ENCODE data around the gene GPSM3.

GPSM3 gene

DNA sequence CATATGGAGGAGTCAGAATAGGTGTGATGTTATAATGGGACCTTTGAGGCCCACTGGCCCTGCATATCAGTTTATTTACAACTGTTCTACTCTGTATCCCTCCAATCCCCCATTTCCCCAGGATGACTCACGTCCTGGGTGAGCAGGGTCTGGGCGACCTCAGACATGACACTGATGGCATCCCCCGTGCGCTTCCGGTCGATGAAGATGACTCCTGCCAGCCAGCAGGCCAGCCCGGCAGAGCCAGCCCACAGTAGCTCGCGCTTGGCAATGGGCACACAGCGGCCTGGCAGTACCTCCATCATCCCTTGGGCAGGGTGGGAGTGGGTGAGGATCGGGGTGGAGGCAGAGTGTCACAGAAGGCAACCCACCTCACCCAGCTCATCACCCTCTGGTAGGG, 22.1 kb downstream of the GPSM3 start:
- no peak for DNase-seq

- DNase-seq: no peak
These were observed 23.4 kb downstream of the GPSM3 start for GRCh38 chr6:32168807-32169591.

GRCh38 chr6:32168350-32168749, 24.1 kb downstream of the GPSM3 start:
- DNase-seq: no peak

DNA sequence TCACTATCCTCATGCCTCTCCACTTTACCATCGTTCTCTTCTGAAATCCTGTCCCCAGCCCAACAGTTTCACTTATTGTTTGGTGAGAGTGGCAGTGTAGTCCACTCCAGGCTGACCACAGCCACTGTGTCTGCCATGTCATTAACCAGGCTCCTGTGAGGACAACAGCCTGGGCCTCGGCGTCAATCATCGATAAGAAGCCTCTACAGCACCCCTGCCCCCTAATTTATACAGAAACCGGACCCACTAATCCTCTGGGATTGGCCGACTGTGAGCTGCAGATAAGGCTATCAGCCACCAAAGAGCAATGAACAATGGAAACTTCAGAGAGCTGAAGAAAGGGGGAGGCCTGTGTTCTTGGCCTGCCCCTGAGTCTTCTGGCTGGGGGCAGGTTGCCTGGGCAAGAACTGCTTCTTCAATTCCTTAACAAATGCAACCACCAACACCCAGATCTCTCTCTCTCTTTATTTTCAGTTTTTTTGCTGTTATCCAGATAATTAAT, 24.6 kb downstream of the GPSM3 start:
- DNase-seq: no peak

- DNase-seq: no peak
These were observed 25.2 kb downstream of the GPSM3 start for GRCh38 chr6:32167154-32167760.

- DNase-seq: no peak
These were observed 25.9 kb downstream of the GPSM3 start for GRCh38 chr6:32166411-32167061.

GRCh38 chr6:32164295-32164694, 28.1 kb downstream of the GPSM3 start, which contains the start of gene EGFL8:
EGFL8 (plus strand) TSS chr6:32164595; CDS start chr6:32166166, 1,571 bp downstream.
- DNase-seq: no peak

GRCh38 chr6:32163559-32164258, 28.7 kb downstream of the GPSM3 start:
- DNase-seq: no peak

DNA sequence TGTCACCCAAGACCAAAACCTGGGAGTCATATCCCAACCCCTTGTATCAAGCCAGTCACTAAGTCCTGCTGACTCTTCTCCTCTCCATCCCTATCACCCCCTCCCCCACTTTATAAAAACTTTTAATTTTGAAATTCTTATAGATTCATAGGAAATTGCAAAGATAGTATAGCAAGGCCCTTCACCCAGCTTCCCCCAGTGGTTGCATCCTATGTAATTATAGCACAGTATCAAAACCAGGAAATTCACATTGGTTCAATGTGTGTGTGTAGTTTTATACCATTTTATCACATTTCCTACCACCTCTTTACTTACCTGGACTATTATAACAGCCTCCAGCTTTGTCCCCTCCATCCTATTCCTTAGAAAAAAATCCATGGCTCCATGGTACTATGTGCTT, 34.4 kb downstream of the GPSM3 start:
- DNase-seq: no peak

DNA sequence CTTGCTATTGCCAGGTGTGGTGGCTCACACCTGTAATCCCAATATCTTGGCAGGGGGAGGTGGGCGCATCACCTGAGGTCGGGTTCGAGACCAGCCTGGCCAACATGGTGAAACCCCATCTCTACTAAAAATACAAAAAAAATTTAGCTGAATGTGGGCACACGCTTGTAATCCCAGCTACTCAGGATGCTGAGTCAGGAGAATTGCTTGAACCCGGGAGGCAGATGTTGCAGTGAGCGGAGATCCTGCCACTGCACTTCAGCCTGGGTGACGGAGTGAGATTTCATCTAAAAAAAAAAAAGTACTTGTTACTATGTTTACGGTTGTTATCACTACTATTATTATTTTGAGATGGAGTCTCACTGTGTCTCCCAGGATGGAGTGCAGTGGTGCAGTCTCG, 35.6 kb downstream of the GPSM3 start:
- DNase-seq: no peak

GRCh38 chr6:32154514-32155161, 37.8 kb downstream of the GPSM3 start:
- peak; percentile 49 for DNase-seq

GRCh38 chr6:32153564-32154513, 38.6 kb downstream of the GPSM3 start, which contains the start of gene PPT2:
PPT2 (plus strand) TSS chr6:32154141; CDS start chr6:32154595, 454 bp downstream.
- DNase-seq: peak; percentile 90

DNA sequence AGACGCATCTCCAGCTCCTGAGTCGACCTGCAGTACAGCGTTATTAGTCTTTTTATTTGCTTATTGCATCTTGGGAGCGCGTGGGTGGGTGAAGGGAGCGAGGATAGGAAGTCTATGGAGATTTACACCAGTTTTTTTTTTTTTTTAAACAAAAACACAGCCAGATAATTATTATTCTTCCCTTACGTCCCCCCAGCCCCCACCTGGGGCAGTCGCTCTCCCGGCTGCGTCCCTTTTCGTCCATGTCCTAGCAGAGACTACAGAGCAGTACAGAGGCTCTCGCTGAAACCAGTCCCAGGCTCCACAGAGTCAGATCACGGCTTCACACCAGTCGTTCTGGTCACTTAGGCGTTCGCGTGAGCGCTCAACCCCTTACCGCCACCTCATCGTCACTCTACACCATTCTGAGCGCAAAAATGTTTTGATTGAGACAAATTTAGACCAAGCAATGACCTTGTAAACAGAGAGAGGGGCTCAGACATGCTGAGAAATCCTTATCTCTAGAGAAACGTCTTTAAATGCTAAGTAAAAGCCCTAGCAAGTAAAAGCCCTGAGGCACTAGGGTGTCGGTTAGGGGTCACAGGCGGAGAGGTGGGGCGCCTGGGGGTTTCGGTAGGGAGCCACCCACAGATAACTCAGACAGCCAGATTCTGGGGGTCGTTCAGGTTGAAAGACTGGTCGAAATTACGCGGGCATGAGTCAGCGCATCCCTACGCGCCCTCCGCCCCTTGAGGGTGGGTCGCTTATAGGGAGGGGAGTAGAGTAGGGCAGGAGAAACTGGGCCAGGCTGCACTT, 39.5 kb downstream of the GPSM3 start:
- DNase-seq: no peak

DNA sequence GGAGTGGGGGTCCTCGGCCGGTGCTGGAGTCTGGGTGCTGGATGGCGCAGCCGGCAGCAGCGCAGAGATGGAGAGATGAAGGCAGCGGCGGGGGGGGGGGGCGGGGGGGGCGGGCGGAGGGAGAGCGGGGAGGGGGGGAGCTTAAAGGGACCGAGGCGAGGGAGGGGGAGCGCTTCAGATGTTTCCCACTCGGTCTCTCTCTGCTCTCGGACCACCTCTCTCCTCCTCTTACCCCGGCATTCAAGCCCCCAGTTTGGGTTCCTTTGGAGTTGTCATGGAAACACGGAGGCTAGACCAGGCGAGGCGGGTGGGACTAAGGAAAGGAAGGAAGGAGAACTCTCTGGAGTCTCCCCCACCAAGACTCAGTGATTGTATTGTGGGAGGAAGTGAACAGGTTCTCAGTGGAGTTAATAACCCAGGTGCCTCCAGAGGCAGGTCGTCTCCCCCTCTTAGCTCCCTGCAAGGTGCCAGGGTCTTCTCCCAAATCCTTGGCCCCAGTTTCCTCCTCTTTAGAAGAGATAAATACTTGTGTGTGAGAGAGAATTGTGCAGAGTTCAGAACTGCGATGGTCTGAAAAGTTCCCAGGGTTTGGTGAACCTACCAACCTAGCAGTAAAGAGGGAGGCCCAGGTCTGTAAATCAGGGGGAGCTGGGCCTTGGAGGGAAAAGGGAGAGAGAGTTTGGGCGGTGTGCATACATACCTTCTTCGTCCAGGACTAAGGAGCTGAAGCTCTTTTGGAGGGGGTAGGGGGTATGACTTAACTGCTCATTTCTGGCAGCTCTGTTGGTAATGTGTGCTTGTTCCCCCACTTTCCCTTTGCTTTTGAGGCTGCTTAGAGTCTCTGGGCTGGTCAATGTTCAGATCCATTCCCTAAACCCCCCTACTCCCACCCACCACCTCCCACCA, 40.3 kb downstream of the GPSM3 start, which contains the start of gene PRRT1:
Gene PRRT1, minus strand, starts transcription at position 77 of the 906 bp plus-strand sequence. CDS start 112 bp downstream, outside the sequence.
- DNase-seq: no peak

DNA sequence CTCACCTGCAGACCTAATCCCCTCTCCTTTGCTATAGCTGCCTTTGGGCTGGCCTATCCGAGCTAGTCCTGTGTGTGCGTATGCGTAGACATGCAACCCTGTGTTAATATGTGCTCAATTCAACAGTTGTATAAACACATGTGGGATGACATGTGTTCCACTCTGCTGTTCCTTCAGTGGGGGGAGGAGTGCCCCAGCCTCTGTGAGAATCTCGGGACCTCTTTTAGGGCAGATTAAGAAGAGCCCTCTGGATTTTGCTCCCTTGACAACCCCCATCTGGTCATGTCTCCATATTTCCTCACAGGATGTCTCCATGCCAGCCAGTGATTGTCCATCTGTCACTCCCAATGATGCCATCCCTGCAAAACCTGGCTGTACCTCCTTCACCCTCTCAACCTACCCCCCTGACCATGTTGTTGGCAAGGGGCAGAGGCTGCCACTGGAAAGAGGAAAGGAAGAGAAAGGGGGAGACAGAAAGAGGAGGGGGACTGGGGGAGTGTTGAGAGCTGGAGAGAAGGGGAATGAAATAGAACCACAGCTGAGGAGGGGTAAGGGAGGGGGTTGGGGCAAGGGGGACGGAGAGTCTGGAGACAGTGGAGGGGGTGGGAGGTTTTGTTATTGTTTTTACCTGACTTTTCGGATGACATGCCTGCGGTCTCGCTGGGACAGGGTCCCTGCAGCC, 41.1 kb downstream of the GPSM3 start:
- peak; percentile 34 for DNase-seq

- no peak for DNase-seq
These were observed 42.2 kb downstream of the GPSM3 start for GRCh38 chr6:32149932-32150870.

DNA sequence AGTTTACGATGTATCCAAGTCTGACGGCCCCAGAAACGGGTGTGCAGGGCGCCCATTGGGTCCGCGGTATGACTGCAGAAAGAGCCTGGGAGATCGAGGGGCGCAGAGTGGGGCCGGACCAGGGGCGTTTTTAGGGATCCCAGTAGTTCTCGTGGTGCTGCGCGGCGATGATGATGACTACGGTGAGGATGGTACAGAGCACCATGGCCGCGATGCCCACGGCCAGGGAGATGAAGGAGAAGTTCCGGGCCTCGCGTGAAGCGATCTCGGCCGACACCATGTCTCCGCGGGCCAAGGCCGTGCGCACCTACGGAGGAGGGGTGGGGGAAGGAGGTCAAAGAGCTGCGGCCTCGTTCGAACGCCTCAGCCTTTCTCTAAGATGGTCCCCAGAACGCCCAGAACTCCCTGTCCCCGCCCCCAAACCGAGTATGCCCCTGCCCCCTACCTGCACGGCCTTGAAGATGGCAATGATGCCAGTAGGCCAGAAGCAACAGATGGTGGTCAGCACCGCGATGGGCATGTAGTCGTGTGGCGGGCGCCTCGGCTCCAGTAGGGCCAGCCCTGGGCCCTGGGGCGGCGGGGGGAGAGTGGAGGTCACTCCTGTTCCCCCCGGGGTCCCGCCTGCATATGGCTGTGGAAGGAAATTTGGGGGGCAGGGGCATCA, 43.2 kb downstream of the GPSM3 start:
- no peak for DNase-seq

Data from NCI-H2171 (cell line).